H7 (cell line): ENCODE results near the gene PDK2. TPM values are rescaled to one million over a fixed set of nuclear protein-coding genes. Genes with fewer than 3 reads are reported as not detected.
"Not testable (repeated sequence)": the region's sequence is repeated elsewhere in the genome, so short reads cannot be mapped to it uniquely, and the experiment has no call there.

Experiments used
- DNase-seq: peaks from one replicate; pipeline ENCODE4 v3.0.0; 2012
- H3K27me3 ChIP-seq: 2 replicates; pipeline ENCODE4 v1.6.0; 2011; ENCODE audit warnings: mild to moderate bottlenecking, low read length; ENCODE audit not compliant: control insufficient read depth, insufficient read depth
- H3K36me3 ChIP-seq: replicated peaks from 2 replicates; pipeline ENCODE4 v1.5.1; 2011; ENCODE audit warnings: low read length; ENCODE audit not compliant: control insufficient read depth, insufficient read depth
- H3K4me3 ChIP-seq: 2 replicates; pipeline ENCODE4 v1.5.1; 2011; ENCODE audit warnings: low read depth, mild to moderate bottlenecking, control low read depth, low read length, moderate library complexity; ENCODE audit not compliant: insufficient read depth
- total RNA-seq: library from RNA; depleted of rRNA; stranded (reverse); fragments of >200 nt; shearing (Covaris generic); gene quantifications from 2 replicates; pipeline ENCODE4 v1.2.3, GENCODE V29; 2014

PDK2 gene
- total RNA-seq, 1 experiment from 2014 or later, result 14.2 TPM

- peak; percentile 85 for DNase-seq
- no peaks in the 10 kb centered on the region for H3K36me3 ChIP-seq
- H3K4me3 ChIP-seq, result peak overlapping the region; percentile 79
- peaks cover 5% of the 10 kb centered on the region; the same call in 1 of the 2 replicates for H3K27me3 ChIP-seq
These were observed 40.1 kb upstream of the PDK2 start for GRCh38 chr17:50055055-50055425.

- peak; percentile 95 for DNase-seq
- H3K27me3 ChIP-seq, result peaks cover 5% of the 10 kb centered on the region; the same call in 1 of the 2 replicates
- peak within 1 kb of the TSS; percentile 79 for H3K4me3 ChIP-seq
- no peaks in the 10 kb centered on the region for H3K36me3 ChIP-seq
These were observed 39.5 kb upstream of the PDK2 start, which contains the start of gene ITGA3 for GRCh38 chr17:50055426-50056216. Gene ITGA3, plus strand, starts transcription at chr17:50056110. Its CDS starts 330 bp downstream, at chr17:50056440.

GRCh38 chr17:50056217-50056960, 38.8 kb upstream of the PDK2 start:
- DNase-seq, result peak; percentile 91
- Histone ChIP-seq H3K36me3 (no peaks in the 10 kb centered on the region), H3K27me3 (peaks cover 5% of the 10 kb centered on the region; the same call in 1 of the 2 replicates), H3K4me3 (peak overlapping the region; percentile 79)

GRCh38 chr17:50056961-50057330, 38.2 kb upstream of the PDK2 start:
- DNase-seq, result peak; percentile 73
- H3K27me3 ChIP-seq, result peaks cover 5% of the 10 kb centered on the region; the same call in 1 of the 2 replicates

GRCh38 chr17:50057521-50057991, 37.6 kb upstream of the PDK2 start:
- H3K4me3 ChIP-seq, result no peak overlapping the region; the same call in 1 of the 2 replicates
- peaks cover 5% of the 10 kb centered on the region; the same call in 1 of the 2 replicates for H3K27me3 ChIP-seq
- H3K36me3 ChIP-seq, result no peaks in the 10 kb centered on the region
- DNase-seq, result no peak

More at GRCh38 chr17:50056961-50057330, 38.2 kb upstream of the PDK2 start:
- Histone ChIP-seq H3K4me3 (peak overlapping the region; percentile 79), H3K36me3 (no peaks in the 10 kb centered on the region)

GRCh38 chr17:50058296-50058953, 36.7 kb upstream of the PDK2 start:
- peaks cover 5% of the 10 kb centered on the region; the same call in 1 of the 2 replicates for H3K27me3 ChIP-seq
- no peaks in the 10 kb centered on the region for H3K36me3 ChIP-seq
- no peak for DNase-seq
- H3K4me3 ChIP-seq, result no peak overlapping the region

GRCh38 chr17:50059256-50059655, 35.9 kb upstream of the PDK2 start:
- H3K4me3 ChIP-seq, result no peak overlapping the region
- H3K36me3 ChIP-seq, result no peaks in the 10 kb centered on the region
- DNase-seq, result no peak
- peaks cover 5% of the 10 kb centered on the region; the same call in 1 of the 2 replicates for H3K27me3 ChIP-seq

GRCh38 chr17:50059759-50060273, 35.3 kb upstream of the PDK2 start:
- Histone ChIP-seq H3K36me3 (no peaks in the 10 kb centered on the region), H3K27me3 (peaks cover 5% of the 10 kb centered on the region; the same call in 1 of the 2 replicates), H3K4me3 (no peak overlapping the region)
- no peak for DNase-seq

GRCh38 chr17:50060951-50061712, 34.0 kb upstream of the PDK2 start:
- H3K36me3 ChIP-seq, result no peaks in the 10 kb centered on the region
- H3K27me3 ChIP-seq, result peaks cover 5% of the 10 kb centered on the region; the same call in 1 of the 2 replicates
- H3K4me3 ChIP-seq, result no peak overlapping the region
- DNase-seq, result no peak

GRCh38 chr17:50061713-50062045, 33.5 kb upstream of the PDK2 start:
- not testable (repeated sequence) for H3K36me3 ChIP-seq, DNase-seq, H3K27me3 ChIP-seq, H3K4me3 ChIP-seq

GRCh38 chr17:50062293-50063243, 32.6 kb upstream of the PDK2 start:
- Histone ChIP-seq H3K4me3 (no peak overlapping the region), H3K27me3 (peaks cover under 1% of the 10 kb centered on the region; the same call in 1 of the 2 replicates), H3K36me3 (no peaks in the 10 kb centered on the region)
- peak; percentile 49 for DNase-seq

GRCh38 chr17:50063561-50064252, 31.4 kb upstream of the PDK2 start:
- Histone ChIP-seq H3K4me3 (no peak overlapping the region), H3K27me3 (no peaks in the 10 kb centered on the region), H3K36me3 (no peaks in the 10 kb centered on the region; the same call in 1 of the 2 replicates)
- DNase-seq, result no peak
